ENCODE results near the gene ZKSCAN1.
A peak's percentile ranks its signal among the peaks of the same experiment; 100 is the strongest.

Gene ZKSCAN1

DNA sequence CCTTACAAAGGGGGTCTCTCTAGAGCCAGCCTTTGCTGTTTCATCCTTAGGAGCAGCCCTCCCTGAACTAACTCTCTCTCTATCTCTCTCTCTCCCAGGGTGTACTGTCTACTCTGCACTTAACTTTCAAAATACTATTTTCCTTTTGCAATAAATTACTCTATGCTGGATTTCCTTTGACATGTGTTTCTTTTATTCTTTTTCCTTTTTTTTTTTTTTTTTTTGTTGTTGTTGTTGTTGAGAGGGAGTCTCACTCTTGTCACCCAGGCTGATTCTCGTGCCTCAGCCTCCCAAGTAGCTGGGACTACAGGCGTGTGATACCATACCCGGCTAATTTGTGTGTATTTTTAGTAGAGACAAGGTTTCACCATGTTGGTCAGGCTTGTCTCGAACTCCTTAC lies 67.6 kb downstream of the ZKSCAN1 start:
- DNase-seq: no peak

DNA sequence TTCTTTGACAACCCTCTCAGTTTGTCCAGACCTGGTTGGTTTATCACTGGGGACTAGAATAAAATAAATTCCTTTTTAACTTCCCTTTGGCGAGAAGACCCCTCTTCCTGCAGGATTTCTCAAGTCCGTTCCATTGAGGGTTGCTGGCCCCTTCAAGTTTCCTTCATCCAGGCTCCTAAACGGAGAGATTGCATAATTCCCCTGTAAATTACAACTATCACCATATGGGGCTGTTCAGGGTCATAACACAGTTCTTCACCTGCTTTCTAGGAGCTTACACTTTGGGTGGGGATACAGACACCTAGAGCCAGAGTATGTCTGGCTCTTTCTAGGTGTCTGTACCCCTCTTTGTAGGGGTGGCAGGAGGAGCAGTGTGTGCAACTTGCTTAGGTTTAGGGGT lies 70.1 kb downstream of the ZKSCAN1 start:
- DNase-seq: no peak

DNA sequence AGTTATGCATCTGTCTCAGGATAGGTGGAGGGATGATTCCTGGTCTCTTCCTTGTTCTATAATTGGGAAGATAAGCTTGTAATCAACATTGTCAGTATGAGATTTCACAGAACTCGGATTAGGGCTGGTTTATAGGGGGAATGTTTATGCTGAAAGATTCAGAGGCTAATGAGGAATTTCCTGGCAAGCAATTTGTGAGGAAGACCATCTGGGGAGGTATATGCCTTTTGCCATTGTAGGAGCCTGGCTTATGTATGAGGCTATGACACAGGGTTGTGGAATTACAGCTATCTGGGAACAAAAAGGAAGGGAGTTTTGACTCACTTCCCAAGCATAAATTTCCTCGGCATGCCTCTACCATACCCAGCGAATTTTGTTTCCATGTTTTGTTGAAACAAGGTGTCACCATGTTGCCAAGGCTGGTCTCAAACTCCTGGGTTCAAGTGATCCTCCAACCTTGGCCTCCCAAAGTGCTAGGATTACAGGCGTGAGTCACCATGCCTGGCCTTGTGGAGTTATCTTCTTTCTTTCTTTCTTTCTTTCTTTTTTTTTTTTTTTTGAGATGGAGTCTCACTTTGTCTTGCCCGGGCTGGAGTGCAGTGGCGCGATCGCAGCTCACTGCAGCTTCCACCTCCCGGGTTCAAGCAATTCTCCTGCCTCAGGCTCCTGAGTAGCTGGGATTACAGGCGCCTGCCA lies 71.8 kb downstream of the ZKSCAN1 start:
- DNase-seq: no peak

DNA sequence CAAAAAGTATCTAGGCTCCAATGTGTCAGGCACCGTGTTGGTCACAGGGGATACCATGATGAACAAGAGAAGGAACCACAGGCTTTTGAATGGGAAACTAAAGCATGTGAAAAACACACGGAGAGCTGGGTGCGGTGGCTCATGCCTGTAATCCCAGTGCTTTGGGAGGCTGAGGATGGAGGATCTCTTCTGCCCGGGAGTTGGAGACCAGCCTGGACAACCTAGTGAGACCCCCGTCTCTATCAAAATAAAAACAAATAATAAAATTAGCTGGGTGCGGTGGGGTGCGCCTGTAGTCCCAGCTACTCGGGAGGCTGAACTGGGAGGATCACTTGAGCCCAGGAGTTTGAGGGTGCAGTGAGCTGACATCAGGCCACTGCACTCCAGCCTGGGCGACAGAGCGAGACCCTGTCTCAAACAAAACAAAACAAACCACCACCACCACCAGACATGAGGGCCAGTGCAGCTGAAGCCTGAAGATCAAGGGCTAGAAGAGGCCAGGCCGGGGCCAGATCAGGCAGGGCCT lies 72.8 kb downstream of the ZKSCAN1 start:
- DNase-seq: no peak

DNA sequence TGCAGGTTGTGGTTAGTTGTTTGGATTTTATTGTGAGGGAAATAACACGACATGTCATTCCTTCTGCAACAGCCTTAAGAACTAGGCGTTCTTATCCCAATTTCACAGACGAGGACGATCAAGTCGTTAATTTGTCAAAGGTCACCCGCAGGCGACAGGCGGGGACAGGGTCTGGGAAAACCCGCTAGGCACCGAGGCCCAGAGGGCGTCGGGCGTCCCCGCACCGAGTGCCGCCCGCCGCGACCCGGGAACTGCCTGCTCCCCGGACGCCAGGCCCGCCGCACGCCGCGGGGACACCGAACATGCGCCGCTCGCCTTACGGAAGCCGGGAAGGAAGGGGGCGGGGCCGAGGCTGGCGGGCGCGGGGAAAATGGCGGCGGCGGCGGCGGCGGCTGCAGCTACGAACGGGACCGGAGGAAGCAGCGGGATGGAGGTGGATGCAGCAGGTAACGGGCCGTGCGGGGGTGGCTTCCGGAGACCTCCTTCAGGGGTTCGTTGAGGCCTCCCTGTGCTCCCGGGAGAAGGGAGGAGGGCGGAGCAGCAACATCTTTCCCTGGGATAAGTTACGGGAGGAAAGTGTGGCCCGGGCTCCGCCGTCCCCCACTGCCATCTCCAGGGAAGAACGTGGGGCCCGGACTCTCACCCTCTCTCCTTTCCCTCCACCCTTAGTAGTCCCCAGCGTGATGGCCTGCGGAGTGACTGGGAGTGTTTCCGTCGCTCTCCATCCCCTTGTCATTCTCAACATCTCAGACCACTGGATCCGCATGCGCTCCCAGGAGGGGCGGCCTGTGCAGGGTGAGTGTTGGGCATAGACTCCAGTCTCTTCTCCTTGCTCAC lies 73.4 kb downstream of the ZKSCAN1 start, which contains the start of gene COPS6:
COPS6 (plus strand) TSS at position 349 of the 837 bp plus-strand sequence; CDS start at position 371, 22 bp downstream.
- peak; percentile 80 for DNase-seq

DNA sequence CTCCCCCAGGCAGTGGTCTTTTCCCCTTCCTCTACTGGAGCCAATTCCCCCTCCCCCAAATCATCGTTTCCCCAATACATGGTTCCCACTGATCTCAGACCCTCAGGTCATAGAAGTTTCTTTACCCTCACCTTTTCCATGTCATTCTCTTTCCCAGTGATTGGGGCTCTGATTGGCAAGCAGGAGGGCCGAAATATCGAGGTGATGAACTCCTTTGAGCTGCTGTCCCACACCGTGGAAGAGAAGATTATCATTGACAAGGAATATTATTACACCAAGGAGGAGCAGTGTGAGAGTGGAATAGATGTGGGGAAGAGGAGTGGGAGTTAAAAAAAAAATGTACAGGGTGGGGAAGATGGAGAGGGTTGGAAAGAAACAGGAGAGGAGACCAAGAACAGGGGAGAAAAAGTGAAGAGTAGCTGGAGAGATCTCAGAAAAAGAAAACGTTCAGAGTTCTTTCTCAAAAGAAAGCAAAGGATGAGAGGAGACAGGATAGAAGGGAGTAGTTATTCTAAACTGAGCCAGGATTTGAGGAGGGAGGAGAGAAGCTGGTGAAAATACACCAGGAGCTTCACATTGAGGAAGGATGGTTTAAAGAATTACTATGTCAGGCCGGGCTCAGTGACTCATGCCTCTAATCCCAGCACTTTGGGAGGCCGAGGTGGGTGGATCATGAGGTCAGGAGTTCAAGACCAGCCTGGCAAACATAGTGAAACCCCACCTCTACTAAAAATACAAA lies 74.2 kb downstream of the ZKSCAN1 start:
- no peak for DNase-seq

DNA sequence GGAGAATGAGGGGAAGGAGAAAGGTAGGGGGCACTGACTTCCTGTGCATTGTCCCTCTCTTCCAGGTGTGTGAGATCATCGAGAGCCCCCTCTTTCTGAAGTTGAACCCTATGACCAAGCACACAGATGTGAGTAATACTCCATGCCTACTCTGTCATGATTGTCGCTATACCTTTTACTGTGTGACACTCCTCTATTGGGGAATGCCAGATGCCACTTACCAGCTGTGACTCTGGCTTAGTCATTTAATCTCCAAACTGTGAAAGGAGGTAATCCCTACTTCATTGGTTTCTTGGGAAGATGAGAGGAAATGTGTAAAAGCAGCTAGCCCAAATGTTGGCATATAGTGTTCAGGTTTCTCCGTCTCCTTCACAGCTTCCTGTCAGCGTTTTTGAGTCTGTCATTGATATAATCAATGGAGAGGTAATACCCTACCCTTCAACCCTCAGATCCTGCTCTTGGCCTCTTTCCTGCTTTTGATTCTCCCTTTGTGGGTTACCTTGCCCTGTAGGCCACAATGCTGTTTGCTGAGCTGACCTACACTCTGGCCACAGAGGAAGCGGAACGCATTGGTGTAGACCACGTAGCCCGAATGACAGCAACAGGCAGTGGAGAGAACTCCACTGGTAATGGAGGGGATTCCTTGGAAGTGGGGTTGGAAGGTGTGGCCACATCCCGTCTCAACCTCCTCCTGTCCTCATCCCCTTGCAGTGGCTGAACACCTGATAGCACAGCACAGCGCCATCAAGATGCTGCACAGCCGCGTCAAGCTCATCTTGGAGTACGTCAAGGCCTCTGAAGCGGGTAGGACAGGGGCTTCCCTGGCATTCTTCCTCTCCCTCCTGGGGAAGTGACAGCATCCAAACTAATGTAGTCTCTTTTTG lies 75.4 kb downstream of the ZKSCAN1 start:
- DNase-seq: no peak

Data from NCI-H2107 (cell line).